Measurements from ENCODE around the gene ZNRF2.
"Not testable (repeated sequence)": the region's sequence is repeated elsewhere in the genome, so short reads cannot be mapped to it uniquely, and the experiment has no call there.

ZNRF2 gene

DNA sequence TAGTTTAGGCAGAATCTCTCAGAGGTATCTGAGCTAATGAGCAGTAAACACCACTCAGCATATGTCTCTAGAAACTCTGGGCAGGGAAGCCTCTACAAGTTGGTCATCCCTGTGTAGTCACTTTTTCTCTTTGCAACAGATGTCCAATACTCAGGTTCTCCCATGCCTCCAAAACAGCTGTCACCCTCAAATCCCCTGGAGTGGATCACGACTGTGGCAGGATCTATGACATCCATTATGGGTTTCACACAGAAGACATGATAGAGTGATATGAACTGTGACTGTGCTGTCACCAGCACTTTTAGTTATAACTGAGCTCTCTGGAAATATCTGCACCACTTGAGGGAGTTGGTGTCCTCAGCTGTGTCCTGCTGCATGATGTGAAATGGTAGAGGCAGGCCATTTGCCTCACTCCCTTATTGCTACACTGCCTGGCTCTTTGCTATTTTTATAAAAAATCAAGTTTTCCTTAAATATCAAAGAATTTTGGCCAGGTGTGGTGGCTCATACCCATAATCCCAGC lies 24.1 kb upstream of the ZNRF2 start:
- in situ Hi-C loops (cut with HindIII; ENCODE audit: low sequenced_read_pairs) = no loop called here

DNA sequence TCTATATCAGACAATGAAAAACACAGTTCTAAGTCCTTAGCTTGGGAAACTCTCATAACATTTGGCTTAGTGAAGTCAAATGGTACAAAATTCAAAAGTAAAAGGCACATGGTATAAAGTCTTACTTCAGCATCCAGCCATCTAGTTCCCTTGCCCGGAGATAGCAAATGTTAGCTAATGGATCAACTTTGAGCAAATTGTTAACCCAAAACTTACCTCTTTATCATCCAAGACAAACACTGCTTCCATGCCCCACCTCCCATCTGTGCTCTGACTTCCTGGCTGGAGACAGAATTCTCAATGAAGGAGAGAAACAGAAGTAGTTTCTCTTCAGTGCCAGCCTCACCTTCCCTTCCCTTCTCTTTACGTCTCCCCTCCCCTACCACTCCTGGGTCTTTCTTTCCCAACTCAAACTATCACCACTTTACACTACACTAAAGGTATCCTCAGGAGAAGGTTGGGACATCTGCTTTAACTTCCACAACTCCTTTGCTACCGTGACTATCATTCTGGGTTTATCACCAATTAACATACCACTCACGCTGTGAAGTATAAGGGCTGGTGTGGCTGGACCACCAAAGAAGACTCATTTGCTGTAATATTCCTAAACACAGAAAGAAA lies 21.2 kb upstream of the ZNRF2 start:
- in situ Hi-C loops (cut with HindIII; ENCODE audit: low sequenced_read_pairs) = no loop called here

DNA sequence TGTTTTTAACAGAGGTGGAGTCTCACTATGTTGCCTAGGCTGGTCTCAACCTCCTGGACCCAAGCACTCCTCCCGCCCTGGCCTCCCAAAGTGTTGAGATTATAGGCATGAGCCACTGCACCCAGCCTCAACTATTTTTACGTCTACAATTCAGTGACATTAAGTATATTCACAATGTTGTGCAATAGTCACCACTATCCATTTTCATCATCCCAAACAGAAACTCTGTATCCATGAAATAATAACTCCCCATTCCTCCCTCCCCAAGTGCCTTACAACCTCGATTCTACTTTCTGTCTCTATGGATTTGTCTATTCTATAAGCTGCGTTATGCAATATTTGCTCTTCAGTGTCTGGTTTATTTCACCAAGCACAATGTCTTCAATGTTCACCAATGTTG lies 20.3 kb upstream of the ZNRF2 start:
- in situ Hi-C loops (cut with HindIII; ENCODE audit: low sequenced_read_pairs) = no loop called here

DNA sequence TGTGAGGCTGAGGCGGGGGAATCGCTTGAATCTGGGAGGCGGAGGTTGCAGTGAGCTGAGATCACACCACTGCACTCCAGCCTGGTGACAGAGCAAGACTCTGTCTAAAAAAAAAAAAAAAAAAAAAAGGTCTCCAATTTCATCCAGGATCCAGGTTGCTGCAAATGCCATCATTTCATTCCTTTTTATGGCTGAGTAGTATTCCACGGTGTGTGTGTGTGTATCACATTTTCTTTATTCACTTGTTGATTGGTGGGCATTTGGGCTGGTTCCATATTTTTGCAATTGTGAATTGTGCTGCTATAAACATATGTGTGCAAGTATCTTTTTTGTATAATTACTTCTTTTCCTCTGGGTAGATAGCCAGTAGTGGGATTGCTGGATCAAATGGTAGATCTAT lies 19.2 kb upstream of the ZNRF2 start:
- in situ Hi-C loops (cut with HindIII; ENCODE audit: low sequenced_read_pairs) = not testable (repeated sequence)

DNA sequence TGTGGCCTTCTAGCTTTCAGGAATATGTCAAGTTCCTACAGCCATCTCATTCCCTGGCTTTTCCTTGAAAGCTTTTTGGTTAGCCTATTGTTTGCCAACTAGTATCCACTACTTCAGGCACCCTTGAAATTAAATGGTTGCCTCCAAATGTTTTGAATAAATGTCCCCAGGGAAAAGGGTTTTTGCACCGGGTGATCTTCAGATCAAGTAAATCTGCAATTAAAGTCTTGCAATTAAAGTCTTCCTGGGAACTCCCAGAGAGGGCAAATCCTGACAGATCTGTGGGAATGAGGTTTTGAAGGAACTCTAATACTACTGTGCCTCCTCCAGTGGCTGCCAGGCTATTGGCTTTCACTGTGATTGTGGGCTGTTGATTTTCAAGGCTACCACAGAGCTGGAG lies 17.7 kb upstream of the ZNRF2 start:
- in situ Hi-C loops (cut with HindIII; ENCODE audit: low sequenced_read_pairs) = no loop called here

DNA sequence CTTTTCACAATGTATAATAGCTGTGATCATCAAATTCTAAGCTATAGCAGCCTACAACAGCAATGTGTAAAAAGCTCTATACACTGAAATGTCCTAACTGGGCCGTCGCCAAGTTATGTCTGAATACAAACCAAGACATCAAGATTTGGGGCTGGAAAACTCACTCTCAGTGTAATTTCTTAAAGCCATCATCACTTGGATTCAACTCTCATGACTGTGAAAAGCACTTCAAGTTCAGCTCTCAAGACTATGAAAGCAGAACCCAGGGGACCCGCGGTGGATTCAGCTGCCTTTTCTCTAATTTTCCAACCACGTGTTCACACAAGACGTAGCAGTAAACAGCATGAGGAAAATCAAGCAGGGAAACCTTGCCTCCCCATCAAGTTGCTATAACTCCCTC lies 15.8 kb upstream of the ZNRF2 start:
- in situ Hi-C loops (cut with HindIII; ENCODE audit: low sequenced_read_pairs) = no loop called here

DNA sequence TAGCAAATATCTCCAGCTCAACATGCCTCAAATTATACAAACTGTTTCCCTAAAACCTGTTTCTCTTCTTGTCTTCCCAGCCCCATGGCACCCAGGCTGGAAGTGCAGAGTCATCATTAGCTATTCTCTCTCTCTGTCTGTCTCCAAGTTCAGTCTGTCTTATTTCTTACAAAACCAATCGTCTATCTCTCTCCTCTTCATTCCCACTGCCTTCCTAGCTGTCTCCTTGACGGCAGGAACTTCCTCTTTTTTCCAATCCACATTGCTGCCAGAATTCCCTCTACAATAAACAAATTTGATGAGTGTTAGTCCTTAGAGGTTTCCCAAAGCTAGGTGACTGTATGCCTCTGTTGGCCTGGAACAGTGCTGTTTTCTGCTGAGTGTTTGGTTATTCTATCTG lies 14.9 kb upstream of the ZNRF2 start:
- in situ Hi-C loops (cut with HindIII; ENCODE audit: low sequenced_read_pairs) = no loop called here

DNA sequence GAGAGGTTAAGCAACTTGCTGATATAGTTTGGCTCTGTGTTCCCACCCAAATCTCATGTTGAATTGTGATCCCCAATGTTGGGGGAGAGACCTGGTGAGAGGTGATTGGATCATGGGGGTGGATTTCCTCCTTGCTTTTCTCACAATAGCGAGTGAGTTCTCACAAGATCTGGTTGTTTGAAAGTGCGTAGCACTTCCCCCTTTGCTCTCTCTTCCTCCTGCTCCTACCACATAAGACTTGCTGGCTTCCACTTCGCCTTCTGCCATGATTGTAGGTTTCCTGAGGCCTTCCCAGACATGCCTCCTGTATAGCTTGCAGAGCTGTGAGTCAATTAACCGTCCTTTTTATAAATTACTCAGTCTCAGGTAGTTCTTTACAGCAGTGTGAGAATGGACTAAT lies 13.5 kb upstream of the ZNRF2 start:
- in situ Hi-C loops (cut with HindIII; ENCODE audit: low sequenced_read_pairs) = no loop called here

DNA sequence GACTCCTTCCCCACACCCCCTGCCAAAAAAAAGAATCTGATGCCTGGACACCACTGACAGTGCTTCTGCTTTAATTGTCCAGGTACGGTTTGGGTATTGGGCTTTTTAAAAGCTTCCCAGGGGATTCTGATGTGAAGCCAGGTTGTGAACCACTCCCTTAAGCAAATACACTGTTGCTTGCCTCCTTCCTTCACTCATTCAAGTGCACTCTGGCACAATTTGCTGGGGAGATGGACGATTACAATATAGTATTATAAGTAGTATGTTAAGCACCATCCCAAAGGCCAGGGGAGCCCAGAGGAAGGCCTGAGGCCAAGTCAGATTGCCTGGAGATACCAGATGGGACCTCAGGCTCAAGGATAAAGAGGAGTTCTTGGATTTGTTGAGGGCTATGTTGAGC lies 12.3 kb upstream of the ZNRF2 start:
- in situ Hi-C loops (cut with HindIII; ENCODE audit: low sequenced_read_pairs) = no loop called here

DNA sequence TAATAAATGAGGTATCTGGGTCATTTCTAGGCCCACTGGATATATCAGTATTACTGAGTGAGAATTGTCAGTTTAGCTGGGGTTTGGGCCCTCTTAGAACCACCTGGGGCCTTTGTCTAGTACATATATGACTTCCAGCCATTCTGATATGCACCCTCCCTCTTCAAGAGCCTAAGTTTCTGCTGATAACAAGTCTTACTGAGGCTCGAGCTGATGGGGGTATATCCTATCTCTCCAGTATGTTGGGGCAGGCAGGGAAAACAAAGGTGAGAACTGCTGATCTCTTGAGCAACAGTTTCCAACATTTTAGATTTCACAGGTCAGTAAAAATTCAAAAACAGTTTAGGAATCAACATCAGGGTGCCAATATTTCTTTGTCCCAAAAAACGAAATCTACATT lies 10.8 kb upstream of the ZNRF2 start:
- in situ Hi-C loops (cut with HindIII; ENCODE audit: low sequenced_read_pairs) = no loop called here

DNA sequence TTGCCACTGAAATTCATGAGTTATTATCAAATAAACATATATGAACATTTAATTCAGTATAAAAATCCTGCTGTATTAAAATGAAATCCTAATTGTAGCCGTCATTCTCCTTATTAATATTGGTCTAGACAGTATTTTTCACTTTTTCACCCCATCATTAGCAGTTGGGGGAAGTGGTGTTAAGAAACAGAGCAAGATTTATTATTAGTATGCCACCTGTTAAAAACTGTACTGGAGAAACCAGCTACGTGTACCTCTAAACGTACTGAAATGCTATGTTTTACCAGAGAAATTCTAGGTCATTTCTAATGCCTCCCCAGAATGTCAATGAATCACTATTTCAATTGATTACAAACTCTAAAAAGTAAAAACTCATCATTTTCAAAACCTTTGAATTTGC lies 9.8 kb upstream of the ZNRF2 start:
- in situ Hi-C loops (cut with HindIII; ENCODE audit: low sequenced_read_pairs) = no loop called here

DNA sequence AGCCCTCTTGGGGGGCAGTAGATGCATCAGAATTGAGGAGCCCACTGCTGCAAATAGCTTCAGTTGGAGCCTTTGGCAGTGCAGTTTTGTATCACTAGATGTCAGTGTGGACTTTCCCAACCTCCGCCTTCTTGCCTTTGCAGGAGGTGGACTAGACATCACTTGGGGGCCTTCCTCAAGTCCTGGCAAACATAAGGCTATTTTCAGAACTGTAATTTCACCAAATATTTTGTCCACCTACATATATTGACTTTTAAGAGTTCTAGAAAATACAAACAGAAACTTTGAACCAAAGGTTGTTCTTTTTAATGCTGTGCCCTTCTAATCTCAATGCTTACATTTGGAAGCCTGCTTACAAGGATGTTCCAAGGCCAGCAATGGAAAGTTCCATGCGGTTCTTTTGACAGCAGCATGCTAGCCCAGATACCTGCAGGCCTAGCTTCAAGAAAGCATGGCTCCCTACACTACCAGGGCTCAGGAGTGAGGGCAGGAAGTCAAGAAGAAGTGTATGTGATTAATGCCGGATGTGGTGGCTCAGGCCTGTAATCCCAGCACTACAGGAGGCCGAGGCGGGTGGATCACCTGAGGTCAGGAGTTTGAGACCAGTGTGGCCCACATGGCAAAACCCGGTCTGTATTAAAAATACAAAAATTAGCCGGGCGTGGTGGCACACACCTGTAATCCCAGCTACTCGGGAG lies 8.0 kb upstream of the ZNRF2 start:
- in situ Hi-C loops (cut with HindIII; ENCODE audit: low sequenced_read_pairs) = no loop called here

DNA sequence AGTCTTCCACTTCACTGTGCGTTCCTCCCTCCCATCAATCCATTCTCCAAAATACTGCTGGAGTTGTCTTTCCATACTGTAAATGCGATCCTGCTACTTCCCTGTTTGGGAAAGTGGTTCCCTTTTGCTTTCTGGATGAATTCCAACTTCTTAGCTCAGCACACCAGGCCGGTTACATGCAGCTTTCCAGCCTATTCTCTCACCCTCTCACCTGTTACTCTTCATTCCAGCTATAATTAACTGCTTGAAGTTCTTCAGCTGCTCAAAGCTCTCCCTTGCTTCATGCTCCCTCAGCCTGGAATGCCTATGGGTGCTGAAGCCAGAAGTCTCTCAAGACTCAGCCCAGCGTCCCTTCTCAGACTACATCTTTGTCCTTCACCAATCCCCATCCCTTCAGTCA lies 6.0 kb upstream of the ZNRF2 start:
- in situ Hi-C loops (cut with HindIII; ENCODE audit: low sequenced_read_pairs) = no loop called here

DNA sequence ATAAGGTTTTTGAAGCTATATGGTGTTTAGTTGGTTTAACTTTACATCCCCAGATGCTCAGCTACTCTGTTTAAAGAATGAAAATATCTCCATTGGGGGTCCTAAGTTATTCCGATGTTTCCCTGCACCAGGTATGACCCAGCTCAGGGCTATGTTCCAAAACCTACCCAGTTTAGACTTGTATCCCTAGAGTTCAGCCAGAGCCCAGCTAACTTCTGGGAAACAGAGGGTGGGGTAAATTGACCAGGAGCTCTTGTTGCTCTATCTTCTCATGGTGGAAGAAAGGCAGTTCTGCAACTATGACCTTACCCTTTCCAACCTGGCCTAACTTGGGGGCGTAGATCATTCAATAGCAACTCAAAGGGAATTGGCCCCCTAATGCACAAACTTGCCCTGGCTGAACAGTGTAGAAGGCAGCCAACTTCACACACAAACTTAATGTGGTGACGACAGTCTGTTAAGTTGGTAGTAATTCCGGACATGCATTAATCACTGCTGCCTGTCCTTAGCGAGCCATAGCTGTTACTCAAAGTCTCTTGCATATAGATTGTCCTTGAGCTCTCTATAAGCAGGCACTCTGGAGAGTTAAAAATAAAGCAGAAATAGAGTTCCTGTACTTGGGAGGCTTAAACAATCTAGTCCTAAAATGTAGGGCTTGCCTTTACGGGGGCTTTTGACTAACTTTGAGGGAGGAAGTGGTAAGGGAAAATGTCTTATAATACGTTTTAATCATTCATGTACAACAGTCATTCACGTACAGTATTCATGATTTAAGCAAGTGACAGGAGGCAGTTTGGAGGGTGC lies 5.3 kb upstream of the ZNRF2 start:
- in situ Hi-C loops (cut with HindIII; ENCODE audit: low sequenced_read_pairs) = no loop called here

DNA sequence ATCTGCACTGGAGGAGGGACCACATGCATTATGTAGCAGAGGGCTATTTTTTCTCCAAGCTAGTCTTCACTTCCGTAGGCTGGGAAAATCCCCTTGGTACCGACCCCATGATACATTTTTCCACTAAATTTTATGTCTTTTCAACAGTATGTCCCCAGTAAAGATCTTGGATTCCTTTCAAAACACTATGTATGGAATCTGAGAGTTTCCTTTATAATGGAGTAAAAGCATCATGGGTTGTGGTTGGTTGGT lies 4.8 kb upstream of the ZNRF2 start:
- in situ Hi-C loops (cut with HindIII; ENCODE audit: low sequenced_read_pairs) = no loop called here

DNA sequence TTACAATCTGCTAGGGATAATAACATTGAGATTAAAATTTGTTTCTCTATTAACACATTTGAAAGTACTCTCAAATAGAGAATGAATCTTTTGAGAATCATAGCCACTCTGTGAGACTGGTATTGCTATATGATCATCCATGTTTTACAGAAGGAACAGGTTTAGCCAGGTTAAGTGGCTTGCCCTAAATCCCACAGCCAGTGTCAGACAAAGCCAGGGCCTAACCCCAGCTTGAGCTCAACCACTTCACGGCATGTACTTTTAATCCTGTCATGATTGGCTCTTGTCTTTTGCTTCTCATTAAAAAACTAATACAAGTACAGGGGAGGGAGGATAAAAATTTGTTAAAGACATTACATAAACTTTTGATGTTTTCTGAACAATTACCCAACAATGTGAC lies 3.8 kb upstream of the ZNRF2 start:
- in situ Hi-C loops (cut with HindIII; ENCODE audit: low sequenced_read_pairs) = no loop called here

DNA sequence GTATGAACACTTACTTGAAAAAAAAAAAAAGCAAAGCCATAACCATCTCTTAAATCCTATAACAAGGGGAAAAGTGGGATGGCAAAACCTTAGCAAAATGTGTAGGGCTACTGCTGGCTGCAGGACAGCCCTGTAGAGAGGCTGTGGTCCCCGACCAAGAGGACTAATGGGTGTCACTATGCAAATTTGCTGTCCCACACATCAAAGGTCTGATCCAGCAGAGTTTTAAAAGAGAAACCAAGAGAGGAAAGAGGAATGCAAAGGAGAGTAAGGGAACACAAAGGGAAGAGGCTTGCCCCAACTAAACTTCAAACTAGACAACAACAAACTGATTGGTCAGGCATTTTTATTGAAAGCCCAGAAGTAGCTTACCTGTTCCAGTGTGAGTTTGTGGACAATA lies 3.1 kb upstream of the ZNRF2 start:
- in situ Hi-C loops (cut with HindIII; ENCODE audit: low sequenced_read_pairs) = no loop called here

DNA sequence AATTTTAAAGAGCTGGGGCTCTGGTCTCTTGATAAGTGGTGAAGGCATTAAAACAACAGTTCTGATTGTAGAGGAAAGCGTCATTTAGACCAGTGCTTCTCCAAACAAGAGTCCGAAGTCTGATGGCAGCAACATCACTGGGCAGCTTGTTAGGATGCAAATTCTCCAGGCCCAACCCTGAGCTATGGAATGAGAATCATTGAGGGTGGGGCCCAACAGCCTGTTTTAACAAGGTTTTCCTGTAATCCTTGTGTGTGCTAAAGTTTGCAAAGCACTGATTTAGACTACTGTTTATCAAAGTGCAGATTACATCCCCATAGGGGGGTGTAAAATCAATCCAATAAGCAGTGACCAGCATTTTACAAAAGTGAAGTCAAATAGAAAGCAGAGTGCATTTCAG lies 2.6 kb upstream of the ZNRF2 start:
- in situ Hi-C loops (cut with HindIII; ENCODE audit: low sequenced_read_pairs) = no loop called here

DNA sequence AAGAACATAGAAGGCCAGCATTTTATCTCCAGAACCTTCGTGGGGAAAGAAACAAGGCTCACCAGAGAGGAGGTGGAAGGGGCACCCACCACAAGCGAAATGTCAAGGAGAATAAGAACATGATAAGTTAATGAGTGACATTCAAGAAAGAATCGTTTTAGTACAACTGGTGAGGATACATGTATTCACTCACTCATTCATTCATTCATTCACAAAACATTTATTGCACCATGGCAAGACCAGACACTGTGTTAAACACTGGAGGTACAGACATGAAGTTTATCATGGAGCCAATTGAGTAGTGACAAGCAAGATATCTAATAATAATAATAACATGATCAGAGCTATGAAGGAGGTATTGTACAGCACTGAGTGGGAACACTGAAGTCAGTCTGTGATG lies 1.7 kb upstream of the ZNRF2 start:
- in situ Hi-C loops (cut with HindIII; ENCODE audit: low sequenced_read_pairs) = no loop called here

DNA sequence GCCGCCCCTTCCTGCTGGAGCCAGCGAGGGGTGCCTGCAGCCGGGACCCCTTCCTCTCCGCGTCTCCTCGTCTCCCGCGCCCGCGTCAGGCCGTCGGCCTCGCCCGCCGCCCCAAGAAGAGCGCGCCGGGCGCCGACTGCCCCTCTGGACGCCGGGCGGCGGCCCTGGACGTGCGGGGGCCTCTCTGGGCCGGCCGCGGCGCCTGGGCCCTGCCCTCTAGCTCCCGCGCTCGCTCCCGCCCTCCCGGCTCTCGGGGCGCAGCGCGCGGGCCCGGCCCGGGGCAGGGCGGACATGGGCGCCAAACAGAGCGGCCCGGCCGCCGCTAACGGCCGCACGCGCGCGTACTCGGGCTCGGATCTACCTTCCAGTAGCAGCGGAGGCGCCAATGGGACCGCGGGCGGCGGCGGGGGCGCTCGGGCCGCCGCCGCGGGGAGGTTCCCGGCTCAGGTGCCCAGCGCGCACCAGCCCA lies 704 bp downstream of the ZNRF2 start:
- in situ Hi-C loops (cut with HindIII; ENCODE audit: low sequenced_read_pairs) = no loop called here

DNA sequence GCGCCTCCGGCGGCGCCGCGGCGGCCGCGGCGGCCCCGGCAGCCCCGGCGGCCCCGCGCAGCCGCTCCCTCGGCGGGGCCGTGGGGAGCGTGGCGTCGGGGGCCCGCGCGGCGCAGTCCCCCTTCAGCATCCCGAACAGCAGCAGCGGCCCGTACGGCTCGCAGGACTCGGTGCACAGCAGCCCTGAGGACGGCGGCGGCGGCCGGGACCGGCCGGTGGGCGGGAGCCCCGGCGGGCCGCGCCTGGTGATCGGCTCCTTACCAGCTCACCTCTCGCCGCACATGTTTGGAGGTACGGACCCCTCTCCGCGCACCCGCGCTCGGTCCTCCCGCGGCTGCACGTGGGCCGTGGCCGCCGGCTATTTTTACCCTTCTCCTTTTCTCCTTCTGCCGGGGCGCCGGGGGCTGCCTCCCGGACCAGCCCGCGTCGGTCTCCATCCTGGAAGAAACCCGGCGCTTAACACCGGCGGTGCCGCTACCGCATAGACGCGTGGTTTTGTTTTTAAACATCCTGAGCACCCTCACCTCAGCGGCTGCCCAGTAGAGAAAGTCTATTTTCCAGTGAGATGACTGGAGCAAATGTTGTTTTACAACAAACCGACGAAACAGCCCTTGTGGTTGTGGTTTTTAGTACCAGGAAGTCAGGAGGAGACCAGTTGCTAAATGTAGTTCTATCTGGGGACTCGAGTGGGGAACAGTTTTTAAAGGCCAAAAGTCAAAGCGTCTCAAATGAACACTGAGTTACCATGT lies 1.3 kb downstream of the ZNRF2 start:
- in situ Hi-C loops (cut with HindIII; ENCODE audit: low sequenced_read_pairs) = no loop called here

DNA sequence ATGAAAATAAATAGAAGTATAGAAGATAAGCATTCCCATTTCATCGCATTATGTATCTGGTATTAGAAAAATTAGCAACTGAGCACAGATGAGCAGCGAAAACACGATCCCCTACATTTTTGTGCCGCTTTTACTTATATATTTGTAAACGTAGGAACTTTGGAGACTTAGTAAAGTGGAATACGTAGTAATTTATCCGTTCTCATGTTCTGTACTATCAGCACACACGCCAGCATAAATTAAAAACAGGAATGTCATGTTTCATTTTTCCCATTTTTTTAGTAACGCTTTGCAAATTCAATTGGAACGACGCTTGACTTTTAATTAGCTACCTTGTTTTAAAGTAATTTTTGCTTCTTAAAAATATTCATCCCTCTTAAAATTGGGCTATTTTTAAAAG lies 2.4 kb downstream of the ZNRF2 start:
- in situ Hi-C loops (cut with HindIII; ENCODE audit: low sequenced_read_pairs) = no loop called here

Data from endothelial cell of hepatic sinusoid (primary cell).